ENCODE measurements around the gene DDN. TPM values are rescaled to one million over a fixed set of nuclear protein-coding genes. Genes with fewer than 3 reads are reported as not detected.

DDN gene
- total RNA-seq, 4 donors from 2014 or later = 0.11 TPM; not detected in 3

DNA sequence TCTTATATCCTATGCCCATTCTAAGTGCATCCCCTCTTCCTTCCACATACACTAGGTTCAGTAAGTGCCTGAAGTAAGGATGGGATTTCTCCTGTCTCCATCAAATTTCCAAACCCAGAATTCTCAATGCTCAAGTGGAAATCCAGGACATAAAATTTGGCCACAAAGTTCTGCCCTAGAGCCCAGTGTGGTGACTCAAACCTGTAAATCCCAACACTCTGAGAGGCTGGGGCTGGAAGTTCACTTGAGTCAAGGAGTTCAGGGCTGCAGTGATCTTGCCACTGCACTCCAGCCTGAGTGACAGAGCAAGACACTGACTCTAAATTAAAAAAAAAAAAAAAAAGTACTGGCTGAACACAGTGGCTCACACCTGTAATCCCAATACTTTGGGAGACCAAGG is 37.4 kb downstream of the DDN start:
- Histone ChIP-seq H3K4me1 (peaks cover 4 to 9% (median 7%) of the 10 kb centered on the region in 4 donors), H3K27me3 (peaks cover 0 to 23% (median 0%) of the 10 kb centered on the region in 4 donors), H3K36me3 (no peaks in the 10 kb centered on the region), H3K9me3 (no peaks in the 10 kb centered on the region), H3K4me3 (no peak overlapping the region), H3K27ac (replicated peaks in 1 of 4) (no peak overlapping the region)
- no peak for DNase-seq (ENCODE audit: extremely low spot score)
- intact Hi-C loops (cut with DNase I) = no loop called here
- TF ChIP-seq CTCF (IDR thresholded peaks at IDR 0.05) = no peak
- no peak for TF ChIP-seq EP300 (IDR thresholded peaks at IDR 0.05)
- no peak for TF ChIP-seq POLR2AphosphoS5 (IDR thresholded peaks at IDR 0.05)
- no peak for TF ChIP-seq POLR2A (IDR thresholded peaks at IDR 0.05; ENCODE audit: low read depth)

GRCh38 chr12:48961331-48961730 is 37.8 kb downstream of the DDN start:
- no peak overlapping the region for H3K4me3 ChIP-seq
- H3K4me1 ChIP-seq = peaks cover 4 to 10% (median 10%) of the 10 kb centered on the region in 4 donors
- 38% methylated on average over 4 of the region's 4 CpGs for WGBS
- no peak overlapping the region for H3K27ac ChIP-seq (replicated peaks in 1 of 4)
- intact Hi-C loops (cut with DNase I) = no loop called here
- H3K36me3 ChIP-seq = no peaks in the 10 kb centered on the region
- TF ChIP-seq POLR2AphosphoS5 (IDR thresholded peaks at IDR 0.05) (no peak), CTCF (IDR thresholded peaks at IDR 0.05) (no peak), EP300 (IDR thresholded peaks at IDR 0.05) (no peak), POLR2A (IDR thresholded peaks at IDR 0.05; ENCODE audit: low read depth) (no peak)
- DNase-seq (ENCODE audit: extremely low spot score) = no peak
- H3K27me3 ChIP-seq = peaks cover 0 to 20% (median 0%) of the 10 kb centered on the region in 4 donors
- no peaks in the 10 kb centered on the region for H3K9me3 ChIP-seq

- 59% methylated on average over 3 of the region's 3 CpGs for WGBS
- Histone ChIP-seq H3K27ac (replicated peaks in 1 of 4) (no peak overlapping the region), H3K27me3 (peaks cover 0 to 15% (median 0%) of the 10 kb centered on the region in 4 donors), H3K9me3 (no peaks in the 10 kb centered on the region), H3K4me3 (no peak overlapping the region), H3K36me3 (no peaks in the 10 kb centered on the region), H3K4me1 (peaks cover 9 to 15% (median 14%) of the 10 kb centered on the region in 4 donors)
- intact Hi-C loops (cut with DNase I) = no loop called here
- DNase-seq (ENCODE audit: extremely low spot score) = no peak
- TF ChIP-seq POLR2A (IDR thresholded peaks at IDR 0.05; ENCODE audit: low read depth) = no peak
- no peak for TF ChIP-seq POLR2AphosphoS5 (IDR thresholded peaks at IDR 0.05)
- TF ChIP-seq CTCF (IDR thresholded peaks at IDR 0.05) = no peak
Observed at GRCh38 chr12:48960834-48961233, 38.3 kb downstream of the DDN start.

DNA sequence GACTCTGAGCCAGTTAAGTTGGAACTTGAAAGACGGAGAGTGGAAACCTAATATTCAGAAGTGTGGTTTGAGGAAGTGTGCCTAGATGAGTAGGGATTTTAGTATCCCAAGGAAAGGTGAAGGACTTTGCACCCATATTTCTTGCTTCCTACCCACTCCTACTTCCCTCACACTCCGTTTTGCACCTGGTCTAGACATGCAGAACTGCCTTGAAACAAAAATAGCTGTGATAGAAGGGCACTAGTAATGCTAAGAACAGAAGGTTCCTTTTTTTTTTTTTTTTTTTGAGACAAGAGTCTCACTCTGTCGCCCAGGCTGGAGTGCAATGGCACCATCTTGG is 41.2 kb downstream of the DDN start:
- Histone ChIP-seq H3K27me3 (peaks cover 0 to 15% (median 0%) of the 10 kb centered on the region in 4 donors), H3K9me3 (no peaks in the 10 kb centered on the region), H3K4me1 (peaks cover 21 to 34% (median 31%) of the 10 kb centered on the region in 4 donors), H3K4me3 (peak overlapping the region; percentile 87 to 98 (median 96)), H3K36me3 (peaks cover 0 to 2% (median 1%) of the 10 kb centered on the region in 4 donors), H3K27ac (replicated peaks in 1 of 4) (peak overlapping the region in 3 of 4 donors; percentile 89 to 94 (median 89))
- DNase-seq (ENCODE audit: extremely low spot score) = no peak
- TF ChIP-seq POLR2AphosphoS5 (IDR thresholded peaks at IDR 0.05) (no peak), EP300 (IDR thresholded peaks at IDR 0.05) (no peak), CTCF (IDR thresholded peaks at IDR 0.05) (no peak), POLR2A (IDR thresholded peaks at IDR 0.05; ENCODE audit: low read depth) (no peak)
- 21% methylated on average over 3 of the region's 3 CpGs for WGBS
- intact Hi-C loops (cut with DNase I) = no loop called here
